HepG2 (cell line): ENCODE results near the gene DEPDC5. TPM values are rescaled to one million over a fixed set of nuclear protein-coding genes. Genes with fewer than 3 reads are reported as not detected.

Experiments
- ATAC-seq: fragments of 200-7000 bp; cut with Tn5 transposase; 3 replicates; pipeline ENCODE4 v1.9.1; 2020; ENCODE audit warnings: mild to moderate bottlenecking, moderate library complexity
- BruUV-seq: library from RNA; stranded (reverse); fragments of 400-500 nt; replicated peaks from 2 replicates; lab custom pipeline; 2021; lab: Mats Ljungman, UMichigan
- CTCF ChIA-PET: fragments of 300-600 bp; formaldehyde crosslinking; extraction: SDS; loops from one replicate; lab custom pipeline; 2021; ENCODE audit warnings: low total read pairs, inconsistent platforms, low intra/inter-chr PET ratio; lab: Yijun Ruan, JAX
- POLR2A ChIA-PET: fragments of 350-600 bp; sonication (Branson Sonifier 250); formaldehyde crosslinking; loops from one replicate; lab custom pipeline; 2020; ENCODE audit warnings: antibody characterized with exemption, inconsistent platforms; lab: Yijun Ruan, JAX
- DNase-seq: peaks from one replicate; pipeline ENCODE4 v3.0.0-alpha.2; 2015; ENCODE audit warnings: low spot score
- FAIRE-seq: peaks from 3 replicates; lab custom pipeline; 2011; peaks lifted over from hg19 to GRCh38; lab: Jason Lieb, UNC
- H2AFZ ChIP-seq: one replicate; pipeline ENCODE4 v1.6.1; 2011; ENCODE audit warnings: low read length, inconsistent platforms
- H3K27ac ChIP-seq: fragments of 300-600 bp; 3 replicates; pipeline ENCODE4 v1.8.0; 2011; ENCODE audit warnings: mixed run types, mild to moderate bottlenecking, mixed read lengths, low read length, inconsistent platforms; ENCODE audit not compliant: insufficient read depth; ENCODE audit errors: extremely low read length
- H3K27me3 ChIP-seq, 2 experiments: fragments of 200-600 bp in 1 of 2; 2 replicates in 1 of 2; 3 replicates in 1 of 2; pipeline versions ENCODE4 v1.6.0 to v1.8.0; 2011; ENCODE audit warnings: low read length in 2 of 2, mild to moderate bottlenecking in 2 of 2, moderate library complexity in 2 of 2, inconsistent platforms in 1 of 2; ENCODE audit not compliant: insufficient read depth in 2 of 2, control insufficient read depth in 1 of 2
- H3K36me3 ChIP-seq, 2 experiments: fragments of 200-600 bp in 1 of 2; replicated peaks in 1 of 2; 2 replicates in 1 of 2; 3 replicates in 1 of 2; pipeline versions ENCODE4 v1.5.1 to v1.8.0; 2011; ENCODE audit warnings: low read length in 2 of 2, inconsistent platforms in 1 of 2; ENCODE audit not compliant: insufficient read depth in 2 of 2, control insufficient read depth in 1 of 2
- H3K4me1 ChIP-seq: 2 replicates; pipeline ENCODE4 v1.5.1; 2012; ENCODE audit warnings: low read length, inconsistent platforms; ENCODE audit not compliant: insufficient read depth
- H3K4me2 ChIP-seq: 2 replicates; pipeline ENCODE4 v1.6.0; 2011; ENCODE audit warnings: low read depth, low read length, inconsistent platforms
- H3K4me3 ChIP-seq, 3 experiments: fragments of 200-600 bp in 1 of 3; sonication (generic), shearing (Covaris generic) in 1 of 3; replicated peaks in 1 of 3; 2 replicates each; pipeline ENCODE4 v1.5.1; 2011 to 2016; ENCODE audit warnings: low read length in 3 of 3, inconsistent platforms in 2 of 3, low read depth in 2 of 3, mild to moderate bottlenecking in 2 of 3, control low read depth in 1 of 3, mixed read lengths in 1 of 3; ENCODE audit not compliant: insufficient read depth in 1 of 3
- H3K79me2 ChIP-seq: one replicate; pipeline ENCODE4 v1.6.1; 2011; ENCODE audit warnings: low read length, inconsistent platforms; ENCODE audit not compliant: insufficient read depth
- H3K9ac ChIP-seq: 2 replicates; pipeline ENCODE4 v1.6.0; 2011; ENCODE audit warnings: mild to moderate bottlenecking, low read depth, low read length, inconsistent platforms; ENCODE audit not compliant: insufficient read depth
- H3K9me3 ChIP-seq: 2 replicates; pipeline ENCODE4 v1.5.1; 2012; ENCODE audit warnings: mild to moderate bottlenecking, low read length
- H4K20me1 ChIP-seq: 2 replicates; pipeline ENCODE4 v1.6.0; 2011; ENCODE audit warnings: inconsistent platforms, mild to moderate bottlenecking, low read length, moderate library complexity; ENCODE audit not compliant: insufficient read depth
- CBX5 ChIP-seq: sonication (generic); formaldehyde crosslinking; IDR thresholded peaks from 2 replicates; pipeline ENCODE4 v1.4.0; 2020; ENCODE audit warnings: missing genetic modification reagents, borderline replicate concordance
- GTF2F1 ChIP-seq: fragments of 150-350 bp; IDR thresholded peaks from 2 replicates; pipeline ENCODE4 v1.6.1; 2014; ENCODE audit warnings: low read length
- JUN ChIP-seq: sonication (generic); formaldehyde crosslinking; IDR thresholded peaks from 2 replicates; pipeline ENCODE4 v1.4.0; 2020; ENCODE audit warnings: mild to moderate bottlenecking, missing genetic modification reagents
- NFATC3 ChIP-seq: sonication (generic); formaldehyde crosslinking; IDR thresholded peaks from 2 replicates; pipeline ENCODE4 v1.5.1; 2020; ENCODE audit warnings: mild to moderate bottlenecking, missing genetic modification reagents
- ONECUT2 ChIP-seq: sonication (generic); formaldehyde crosslinking; IDR thresholded peaks from 2 replicates; pipeline ENCODE4 v1.4.0; 2020; ENCODE audit warnings: missing genetic modification reagents
- PCBP2 ChIP-seq: fragments of 200-400 bp; formaldehyde crosslinking; optimal IDR thresholded peaks from 2 replicates; pipeline ENCODE3; 2018; ENCODE audit warnings: low read length, low read depth; ENCODE audit not compliant: poor library complexity, severe bottlenecking
- TBP ChIP-seq: sonication (generic); formaldehyde crosslinking; IDR thresholded peaks from 2 replicates; pipeline ENCODE4 v1.5.0; 2020; ENCODE audit warnings: missing genetic modification reagents
- ZFP41 ChIP-seq: sonication (generic); formaldehyde crosslinking; IDR thresholded peaks from 2 replicates; pipeline ENCODE4 v1.4.0; 2020; ENCODE audit warnings: mild to moderate bottlenecking, missing genetic modification reagents, borderline replicate concordance
- ZNF207 ChIP-seq: fragments of 450-650 bp; IDR thresholded peaks from 2 replicates; pipeline ENCODE4 v1.6.1; 2016; ENCODE audit warnings: antibody characterized with exemption, borderline replicate concordance
- ZNF550 ChIP-seq: sonication (generic); formaldehyde crosslinking; IDR thresholded peaks from 2 replicates; pipeline ENCODE4 v1.4.0; 2020; ENCODE audit warnings: mild to moderate bottlenecking, missing genetic modification reagents, borderline replicate concordance
- ZNF629 ChIP-seq: sonication (generic); formaldehyde crosslinking; conservative IDR thresholded peaks from 2 replicates; pipeline ENCODE4 v1.5.0; 2020; ENCODE audit warnings: missing genetic modification reagents
- ZNF83 ChIP-seq: sonication (generic); formaldehyde crosslinking; IDR thresholded peaks from 2 replicates; pipeline ENCODE4 v1.4.0; 2020; ENCODE audit warnings: missing genetic modification reagents, mild to moderate bottlenecking, borderline replicate concordance
- WGBS: methylation state at CpG from one replicate; pipeline ENCODE4 v1.1.6; 2017; ENCODE audit warnings: low lambda C conversion rate; 5-methylcytosine and 5-hydroxymethylcytosine counted together
- in situ Hi-C: cut with HindIII; loops from 2 replicates; pipeline ENCODE4 v1.10.0; 2017; ENCODE audit warnings: low pct_unique_long_range_greater_than_20kb; ENCODE audit not compliant: extremely low pct_ligation_motif_present
- intact Hi-C: fragments of 100-400 bp; cut with micrococcal nuclease; formaldehyde crosslinking; loops from one replicate; pipeline ENCODE4 v1.10.0; 2022; ENCODE audit not compliant: unreplicated experiment
- polyA plus RNA-seq, 8 experiments: library from polyadenylated mRNA; depleted of rRNA in 3 of 8; stranded (reverse) in 7 of 8; unstranded in 1 of 8; fragments of >200 nt; fragmentation: Illumina TruSeq in 4 of 8; extraction: Trizol in 4 of 8; gene quantifications; 2 replicates each; pipeline versions ENCODE4 v1.2.1 to v1.2.3, GENCODE V29; 2011 to 2016; ENCODE audit warnings: low read depth in 4 of 8, missing spikeins in 1 of 8, mixed read lengths in 1 of 8; ENCODE audit not compliant: insufficient read depth in 1 of 8
- total RNA-seq, 5 experiments: library from RNA; depleted of rRNA; stranded (reverse); fragments of >200 nt; fragmentation: Illumina TruSeq; extraction: Trizol; gene quantifications; 2 replicates each; pipeline ENCODE4 v1.2.3, GENCODE V29; 2016; ENCODE audit warnings: low read depth in 1 of 5
- TF ChIP-seq, protein P1 (sequence below): sonication (generic); formaldehyde crosslinking; IDR thresholded peaks from 2 replicates; pipeline ENCODE4 v1.4.0; 2020; ENCODE audit warnings: mild to moderate bottlenecking, low read depth, missing genetic modification reagents
- TF ChIP-seq, protein P2 (sequence below): sonication (generic); formaldehyde crosslinking; IDR thresholded peaks from 2 replicates; pipeline ENCODE4 v1.9.0; 2021; ENCODE audit warnings: mild to moderate bottlenecking, missing genetic modification reagents
- TF ChIP-seq, protein P3 (sequence below): IDR thresholded peaks from 2 replicates; pipeline ENCODE4 v1.6.1; 2018; ENCODE audit warnings: missing genetic modification reagents, mild to moderate bottlenecking, missing compliant biosample characterization
- TF ChIP-seq, protein P4 (sequence below): conservative IDR thresholded peaks from 2 replicates; pipeline ENCODE4 v1.6.1; 2018; ENCODE audit warnings: missing genetic modification reagents

The DEPDC5 gene
- total and polyA plus RNA-seq, 2 of the 13 experiments (the other 11 are each of a cell fraction or from before 2014, with no cell fraction given), result 9.8 to 12.4 TPM

DNA sequence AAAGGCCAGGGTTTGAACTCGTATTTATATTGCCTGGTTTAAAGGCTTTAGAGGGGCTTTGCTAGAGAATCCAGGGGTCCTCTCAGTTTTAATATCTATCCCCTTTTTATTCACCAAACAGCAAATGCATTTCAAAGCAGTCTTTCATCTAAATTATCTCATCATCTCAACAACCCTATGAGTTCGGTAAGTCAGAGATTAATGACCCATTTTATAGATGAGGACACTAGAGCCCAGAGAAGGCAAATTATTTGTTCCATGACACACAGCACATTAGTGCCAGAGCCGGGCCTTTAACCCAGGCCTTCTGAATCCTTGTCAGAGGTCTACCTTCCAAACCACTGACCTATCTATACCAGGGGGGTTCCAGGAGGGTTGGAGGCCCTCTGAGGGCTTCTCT is 173.7 kb downstream of the DEPDC5 start:
- no peak overlapping the region for H3K4me3 ChIP-seq

More for the DNA sequence above, 173.7 kb downstream of the DEPDC5 start:
- H3K27me3 ChIP-seq, result peaks cover 0 to 6% of the 10 kb centered on the region in 2 experiments; a peak in 3 of 5 replicates
- no peaks in the 10 kb centered on the region for H4K20me1 ChIP-seq
- H3K79me2 ChIP-seq, result no peaks in the 10 kb centered on the region
- peaks cover 26% of the 10 kb centered on the region for H3K4me1 ChIP-seq
- H3K27ac ChIP-seq, result no peak overlapping the region
- POLR2A ChIA-PET, result interaction anchor here (1.2 kb wide), 1 partner anchor 15 kb away, joined by 4 read pairs; no protein-coding TSS in a partner anchor
- TF ChIP-seq, protein P1, sequence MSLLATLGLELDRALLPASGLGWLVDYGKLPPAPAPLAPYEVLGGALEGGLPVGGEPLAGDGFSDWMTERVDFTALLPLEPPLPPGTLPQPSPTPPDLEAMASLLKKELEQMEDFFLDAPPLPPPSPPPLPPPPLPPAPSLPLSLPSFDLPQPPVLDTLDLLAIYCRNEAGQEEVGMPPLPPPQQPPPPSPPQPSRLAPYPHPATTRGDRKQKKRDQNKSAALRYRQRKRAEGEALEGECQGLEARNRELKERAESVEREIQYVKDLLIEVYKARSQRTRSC (CRISPR knock-in tag), result no peak
- TF ChIP-seq, protein P2, sequence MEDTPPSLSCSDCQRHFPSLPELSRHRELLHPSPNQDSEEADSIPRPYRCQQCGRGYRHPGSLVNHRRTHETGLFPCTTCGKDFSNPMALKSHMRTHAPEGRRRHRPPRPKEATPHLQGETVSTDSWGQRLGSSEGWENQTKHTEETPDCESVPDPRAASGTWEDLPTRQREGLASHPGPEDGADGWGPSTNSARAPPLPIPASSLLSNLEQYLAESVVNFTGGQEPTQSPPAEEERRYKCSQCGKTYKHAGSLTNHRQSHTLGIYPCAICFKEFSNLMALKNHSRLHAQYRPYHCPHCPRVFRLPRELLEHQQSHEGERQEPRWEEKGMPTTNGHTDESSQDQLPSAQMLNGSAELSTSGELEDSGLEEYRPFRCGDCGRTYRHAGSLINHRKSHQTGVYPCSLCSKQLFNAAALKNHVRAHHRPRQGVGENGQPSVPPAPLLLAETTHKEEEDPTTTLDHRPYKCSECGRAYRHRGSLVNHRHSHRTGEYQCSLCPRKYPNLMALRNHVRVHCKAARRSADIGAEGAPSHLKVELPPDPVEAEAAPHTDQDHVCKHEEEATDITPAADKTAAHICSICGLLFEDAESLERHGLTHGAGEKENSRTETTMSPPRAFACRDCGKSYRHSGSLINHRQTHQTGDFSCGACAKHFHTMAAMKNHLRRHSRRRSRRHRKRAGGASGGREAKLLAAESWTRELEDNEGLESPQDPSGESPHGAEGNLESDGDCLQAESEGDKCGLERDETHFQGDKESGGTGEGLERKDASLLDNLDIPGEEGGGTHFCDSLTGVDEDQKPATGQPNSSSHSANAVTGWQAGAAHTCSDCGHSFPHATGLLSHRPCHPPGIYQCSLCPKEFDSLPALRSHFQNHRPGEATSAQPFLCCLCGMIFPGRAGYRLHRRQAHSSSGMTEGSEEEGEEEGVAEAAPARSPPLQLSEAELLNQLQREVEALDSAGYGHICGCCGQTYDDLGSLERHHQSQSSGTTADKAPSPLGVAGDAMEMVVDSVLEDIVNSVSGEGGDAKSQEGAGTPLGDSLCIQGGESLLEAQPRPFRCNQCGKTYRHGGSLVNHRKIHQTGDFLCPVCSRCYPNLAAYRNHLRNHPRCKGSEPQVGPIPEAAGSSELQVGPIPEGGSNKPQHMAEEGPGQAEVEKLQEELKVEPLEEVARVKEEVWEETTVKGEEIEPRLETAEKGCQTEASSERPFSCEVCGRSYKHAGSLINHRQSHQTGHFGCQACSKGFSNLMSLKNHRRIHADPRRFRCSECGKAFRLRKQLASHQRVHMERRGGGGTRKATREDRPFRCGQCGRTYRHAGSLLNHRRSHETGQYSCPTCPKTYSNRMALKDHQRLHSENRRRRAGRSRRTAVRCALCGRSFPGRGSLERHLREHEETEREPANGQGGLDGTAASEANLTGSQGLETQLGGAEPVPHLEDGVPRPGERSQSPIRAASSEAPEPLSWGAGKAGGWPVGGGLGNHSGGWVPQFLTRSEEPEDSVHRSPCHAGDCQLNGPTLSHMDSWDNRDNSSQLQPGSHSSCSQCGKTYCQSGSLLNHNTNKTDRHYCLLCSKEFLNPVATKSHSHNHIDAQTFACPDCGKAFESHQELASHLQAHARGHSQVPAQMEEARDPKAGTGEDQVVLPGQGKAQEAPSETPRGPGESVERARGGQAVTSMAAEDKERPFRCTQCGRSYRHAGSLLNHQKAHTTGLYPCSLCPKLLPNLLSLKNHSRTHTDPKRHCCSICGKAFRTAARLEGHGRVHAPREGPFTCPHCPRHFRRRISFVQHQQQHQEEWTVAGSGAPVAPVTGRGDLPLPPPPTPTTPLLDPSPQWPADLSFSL (CRISPR knock-in tag), result no peak
- TF ChIP-seq ZFP41 (CRISPR knock-in tag) (no peak), ZNF629 (no peak), NFATC3 (CRISPR knock-in tag) (no peak), ONECUT2 (CRISPR knock-in tag) (no peak), PCBP2 (no peak), ZNF207 (no peak), ZNF550 (CRISPR knock-in tag) (no peak), ZNF83 (no peak), TBP (no peak), GTF2F1 (no peak), JUN (CRISPR knock-in tag) (no peak), CBX5 (CRISPR knock-in tag) (no peak)
- TF ChIP-seq, protein P3, sequence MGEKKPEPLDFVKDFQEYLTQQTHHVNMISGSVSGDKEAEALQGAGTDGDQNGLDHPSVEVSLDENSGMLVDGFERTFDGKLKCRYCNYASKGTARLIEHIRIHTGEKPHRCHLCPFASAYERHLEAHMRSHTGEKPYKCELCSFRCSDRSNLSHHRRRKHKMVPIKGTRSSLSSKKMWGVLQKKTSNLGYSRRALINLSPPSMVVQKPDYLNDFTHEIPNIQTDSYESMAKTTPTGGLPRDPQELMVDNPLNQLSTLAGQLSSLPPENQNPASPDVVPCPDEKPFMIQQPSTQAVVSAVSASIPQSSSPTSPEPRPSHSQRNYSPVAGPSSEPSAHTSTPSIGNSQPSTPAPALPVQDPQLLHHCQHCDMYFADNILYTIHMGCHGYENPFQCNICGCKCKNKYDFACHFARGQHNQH (CRISPR knock-in tag), result no peak
- TF ChIP-seq, protein P4, sequence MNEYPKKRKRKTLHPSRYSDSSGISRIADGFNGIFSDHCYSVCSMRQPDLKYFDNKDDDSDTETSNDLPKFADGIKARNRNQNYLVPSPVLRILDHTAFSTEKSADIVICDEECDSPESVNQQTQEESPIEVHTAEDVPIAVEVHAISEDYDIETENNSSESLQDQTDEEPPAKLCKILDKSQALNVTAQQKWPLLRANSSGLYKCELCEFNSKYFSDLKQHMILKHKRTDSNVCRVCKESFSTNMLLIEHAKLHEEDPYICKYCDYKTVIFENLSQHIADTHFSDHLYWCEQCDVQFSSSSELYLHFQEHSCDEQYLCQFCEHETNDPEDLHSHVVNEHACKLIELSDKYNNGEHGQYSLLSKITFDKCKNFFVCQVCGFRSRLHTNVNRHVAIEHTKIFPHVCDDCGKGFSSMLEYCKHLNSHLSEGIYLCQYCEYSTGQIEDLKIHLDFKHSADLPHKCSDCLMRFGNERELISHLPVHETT (CRISPR knock-in tag), result no peak
- in situ Hi-C loops (no loop called here), intact Hi-C loops (no loop called here)
- BruUV-seq, result no TSS peak
- no peak overlapping the region for H3K4me2 ChIP-seq
- no peaks in the 10 kb centered on the region for H3K36me3 ChIP-seq
- ATAC-seq, result no peak
- no peak overlapping the region for H2AFZ ChIP-seq
- no peak for DNase-seq
- CTCF ChIA-PET, result no interaction called here
- FAIRE-seq, result no peak
- H3K9ac ChIP-seq, result no peak overlapping the region
- WGBS, result 44% methylated on average over 3 of the region's 3 CpGs
- no peaks in the 10 kb centered on the region for H3K9me3 ChIP-seq
